ENCODE measurements around the gene RTN4IP1. TPM values are rescaled to one million over a fixed set of nuclear protein-coding genes. Genes with fewer than 3 reads are reported as not detected.

RTN4IP1 gene
- total RNA-seq, 1 experiment from 2014 or later: 12.5 TPM

DNA sequence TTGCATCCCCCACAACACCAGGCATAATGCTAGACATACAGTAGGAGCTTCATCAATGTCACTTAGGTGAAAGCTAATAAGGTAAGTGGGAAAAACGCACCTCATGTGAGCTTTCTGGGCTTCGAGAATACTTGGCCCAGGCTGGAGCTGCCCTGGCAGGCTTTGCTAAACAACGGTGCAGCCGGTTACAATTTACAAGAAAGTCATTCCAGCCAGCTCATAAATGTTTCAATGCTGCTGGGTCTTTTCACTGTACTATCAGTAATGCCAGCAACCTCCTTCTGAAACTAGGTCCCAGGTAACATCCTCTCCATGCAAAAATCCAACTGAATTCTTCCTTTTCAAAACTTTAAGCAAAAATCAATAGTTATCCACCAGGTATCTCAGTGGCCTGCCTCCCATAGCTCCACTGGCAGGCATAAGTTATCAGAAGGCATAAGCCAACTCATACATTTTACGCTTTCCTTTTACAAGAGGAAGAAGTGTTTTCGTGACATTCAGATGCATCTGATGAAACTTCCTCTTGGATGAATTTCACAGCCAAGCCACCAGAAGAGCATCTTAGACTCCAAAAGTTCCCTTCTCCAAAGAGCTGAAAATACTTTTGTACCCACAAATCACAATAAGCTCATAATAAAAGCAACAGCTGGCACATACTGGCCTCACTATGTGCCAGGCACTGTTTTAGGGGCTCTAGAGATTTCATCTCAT lies 56.3 kb downstream of the RTN4IP1 start:
- H3K27ac ChIP-seq (ENCODE audit: insufficient read length, low read depth, low read length): no peak overlapping the region
- H2BK20ac ChIP-seq (ENCODE audit: low read depth, low read length, poor library complexity, severe bottlenecking): no peak overlapping the region
- no peak for DNase-seq
- no peak overlapping the region for H2BK5ac ChIP-seq (ENCODE audit: insufficient read length, low read length)
- no peaks in the 10 kb centered on the region for H3K4me1 ChIP-seq (ENCODE audit: insufficient read depth, low read length)
- Mint-ChIP-seq H3K36me3 (ENCODE audit: insufficient read depth in 1 of 3, low read depth in 3 of 3) (peaks cover 1 to 14% (median 14%) of the 10 kb centered on the region in 3 experiments; a peak in 6 of 7 replicates), H3K4me3 (no peak overlapping the region), H3K27me3 (ENCODE audit: low read depth) (no peaks in the 10 kb centered on the region), H3K9me3 (no peaks in the 10 kb centered on the region), H3K27ac (no peak overlapping the region; a peak in 1 of 7 replicates), H3K4me1 (peaks cover 5% of the 10 kb centered on the region in 2 experiments; a peak in 3 of 4 replicates)
- no peaks in the 10 kb centered on the region for H3K23me2 ChIP-seq (ENCODE audit: insufficient read length, low read depth, low read length, poor library complexity, severe bottlenecking)
- no peak overlapping the region for H3K14ac ChIP-seq (ENCODE audit: insufficient read depth, low read length)
- no CpG with 5 or more reads among the region's 6 CpGs for WGBS (ENCODE audit: extremely low coverage, insufficient read length, low lambda C conversion rate)
- no peak overlapping the region for H2BK15ac ChIP-seq (ENCODE audit: low read depth, low read length)
- no peaks in the 10 kb centered on the region for H3K27me3 ChIP-seq (ENCODE audit: insufficient read depth, low read length)
- no peaks in the 10 kb centered on the region for H4K20me1 ChIP-seq (ENCODE audit: control insufficient read depth, insufficient read depth, insufficient read length)
- no peak overlapping the region for H3K18ac ChIP-seq (ENCODE audit: insufficient read length, low read depth, low read length)
- H2AK5ac ChIP-seq (ENCODE audit: insufficient read length, low read length): no peak overlapping the region
- H2AFZ ChIP-seq (ENCODE audit: low read length): no peak overlapping the region
- TF ChIP-seq, protein P1, sequence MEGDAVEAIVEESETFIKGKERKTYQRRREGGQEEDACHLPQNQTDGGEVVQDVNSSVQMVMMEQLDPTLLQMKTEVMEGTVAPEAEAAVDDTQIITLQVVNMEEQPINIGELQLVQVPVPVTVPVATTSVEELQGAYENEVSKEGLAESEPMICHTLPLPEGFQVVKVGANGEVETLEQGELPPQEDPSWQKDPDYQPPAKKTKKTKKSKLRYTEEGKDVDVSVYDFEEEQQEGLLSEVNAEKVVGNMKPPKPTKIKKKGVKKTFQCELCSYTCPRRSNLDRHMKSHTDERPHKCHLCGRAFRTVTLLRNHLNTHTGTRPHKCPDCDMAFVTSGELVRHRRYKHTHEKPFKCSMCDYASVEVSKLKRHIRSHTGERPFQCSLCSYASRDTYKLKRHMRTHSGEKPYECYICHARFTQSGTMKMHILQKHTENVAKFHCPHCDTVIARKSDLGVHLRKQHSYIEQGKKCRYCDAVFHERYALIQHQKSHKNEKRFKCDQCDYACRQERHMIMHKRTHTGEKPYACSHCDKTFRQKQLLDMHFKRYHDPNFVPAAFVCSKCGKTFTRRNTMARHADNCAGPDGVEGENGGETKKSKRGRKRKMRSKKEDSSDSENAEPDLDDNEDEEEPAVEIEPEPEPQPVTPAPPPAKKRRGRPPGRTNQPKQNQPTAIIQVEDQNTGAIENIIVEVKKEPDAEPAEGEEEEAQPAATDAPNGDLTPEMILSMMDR (conservative IDR thresholded peaks at IDR 0.05): no peak
- no peaks in the 10 kb centered on the region for H3K9me3 ChIP-seq (ENCODE audit: control insufficient read depth, low read depth, low read length)
- H4K91ac ChIP-seq (ENCODE audit: insufficient read length, low read depth, low read length): no peak overlapping the region
- H3K4ac ChIP-seq (ENCODE audit: low read depth, low read length): no peak overlapping the region
- H3K9ac ChIP-seq (ENCODE audit: extremely low read depth, insufficient read length, low read length): no peak overlapping the region
- no peak overlapping the region for H3K56ac ChIP-seq (ENCODE audit: insufficient read length, low read depth, low read length)
- H3K4me2 ChIP-seq (ENCODE audit: insufficient read depth, insufficient read length, low read length): no peak overlapping the region
- no peak overlapping the region for H4K5ac ChIP-seq (ENCODE audit: insufficient read length, low read depth, low read length)
- H3T11ph ChIP-seq (ENCODE audit: low read length): no peak overlapping the region
- no peak overlapping the region for H4K8ac ChIP-seq (replicated peaks; ENCODE audit: insufficient read length, low read depth, low read length)
- no peak overlapping the region for H3K23ac ChIP-seq (ENCODE audit: insufficient read length, low read depth, low read length)
- no peak overlapping the region for H2BK120ac ChIP-seq (ENCODE audit: low read depth, low read length, poor library complexity, severe bottlenecking)
- no peak overlapping the region for H2BK12ac ChIP-seq (ENCODE audit: insufficient read length, low read depth, low read length)
- no peaks in the 10 kb centered on the region for H3K79me2 ChIP-seq (ENCODE audit: insufficient read depth, low read length)
- no peaks in the 10 kb centered on the region for H3K79me1 ChIP-seq (ENCODE audit: insufficient read depth, low read depth, low read length, poor library complexity, severe bottlenecking)

Measured in H9 (cell line).